ENCODE results near the gene HSF5. TPM values are rescaled to one million over a fixed set of nuclear protein-coding genes. Genes with fewer than 3 reads are reported as not detected.
"Not testable (repeated sequence)": the region's sequence is repeated elsewhere in the genome, so short reads cannot be mapped to it uniquely, and the experiment has no call there.

The HSF5 gene
- total RNA-seq, 1 experiment from 2014 or later: 0.07 TPM

DNA sequence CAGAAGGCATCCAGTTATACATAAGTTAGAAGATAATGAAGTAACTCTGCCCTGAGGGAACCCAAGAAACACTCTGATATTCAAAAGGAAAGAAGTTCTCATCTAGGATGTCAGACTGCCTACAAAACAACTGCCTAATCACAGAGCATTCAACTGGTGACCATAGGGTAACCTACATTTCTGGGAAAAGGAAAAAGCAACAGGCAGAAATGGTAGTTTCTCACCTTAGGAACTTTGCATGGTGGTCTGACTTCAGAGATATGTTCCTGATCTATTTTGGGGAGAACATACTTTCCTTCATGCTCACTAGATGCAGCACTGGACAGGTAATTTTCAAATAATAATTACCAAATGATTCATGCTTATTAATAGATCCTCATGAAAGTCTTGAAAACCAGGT lies 87.4 kb downstream of the HSF5 start:
- Mint-ChIP-seq H3K36me3 (ENCODE audit: insufficient read depth, unreplicated experiment) (no peaks in the 10 kb centered on the region), H3K27ac (ENCODE audit: unreplicated experiment) (no peak overlapping the region), H3K4me1 (ENCODE audit: low read depth, unreplicated experiment) (peaks cover 30% of the 10 kb centered on the region), H3K4me3 (ENCODE audit: low read depth, unreplicated experiment) (no peak overlapping the region), H3K27me3 (ENCODE audit: unreplicated experiment) (no peaks in the 10 kb centered on the region), H3K9me3 (ENCODE audit: low read depth, unreplicated experiment) (no peaks in the 10 kb centered on the region)
- BruUV-seq (replicated peaks): no TSS peak
- intact Hi-C loops (cut with micrococcal nuclease; ENCODE audit: unreplicated experiment): loop anchor here (2.0 kb wide), 1 partner anchor 16 kb away; the partner anchor contains the start of gene RNF43
- TF ChIP-seq, protein P1, sequence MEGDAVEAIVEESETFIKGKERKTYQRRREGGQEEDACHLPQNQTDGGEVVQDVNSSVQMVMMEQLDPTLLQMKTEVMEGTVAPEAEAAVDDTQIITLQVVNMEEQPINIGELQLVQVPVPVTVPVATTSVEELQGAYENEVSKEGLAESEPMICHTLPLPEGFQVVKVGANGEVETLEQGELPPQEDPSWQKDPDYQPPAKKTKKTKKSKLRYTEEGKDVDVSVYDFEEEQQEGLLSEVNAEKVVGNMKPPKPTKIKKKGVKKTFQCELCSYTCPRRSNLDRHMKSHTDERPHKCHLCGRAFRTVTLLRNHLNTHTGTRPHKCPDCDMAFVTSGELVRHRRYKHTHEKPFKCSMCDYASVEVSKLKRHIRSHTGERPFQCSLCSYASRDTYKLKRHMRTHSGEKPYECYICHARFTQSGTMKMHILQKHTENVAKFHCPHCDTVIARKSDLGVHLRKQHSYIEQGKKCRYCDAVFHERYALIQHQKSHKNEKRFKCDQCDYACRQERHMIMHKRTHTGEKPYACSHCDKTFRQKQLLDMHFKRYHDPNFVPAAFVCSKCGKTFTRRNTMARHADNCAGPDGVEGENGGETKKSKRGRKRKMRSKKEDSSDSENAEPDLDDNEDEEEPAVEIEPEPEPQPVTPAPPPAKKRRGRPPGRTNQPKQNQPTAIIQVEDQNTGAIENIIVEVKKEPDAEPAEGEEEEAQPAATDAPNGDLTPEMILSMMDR (IDR thresholded peaks at IDR 0.05; ENCODE audit: unreplicated experiment): no peak
- no peak for DNase-seq
- CTCF ChIA-PET: no interaction called here

GRCh38 chr17:58399974-58400373 lies 88.2 kb downstream of the HSF5 start:
- no peak overlapping the region for H3K4me3 Mint-ChIP-seq (ENCODE audit: low read depth, unreplicated experiment)
- DNase-seq: no peak
- H3K27me3 Mint-ChIP-seq (ENCODE audit: unreplicated experiment): no peaks in the 10 kb centered on the region
- H3K27ac Mint-ChIP-seq (ENCODE audit: unreplicated experiment): no peak overlapping the region
- BruUV-seq (replicated peaks): no TSS peak
- H3K36me3 Mint-ChIP-seq (ENCODE audit: insufficient read depth, unreplicated experiment): no peaks in the 10 kb centered on the region
- intact Hi-C loops (cut with micrococcal nuclease; ENCODE audit: unreplicated experiment): loop anchor here (2.0 kb wide), 1 partner anchor 17 kb away; the partner anchor contains the start of gene RNF43
- H3K4me1 Mint-ChIP-seq (ENCODE audit: low read depth, unreplicated experiment): peaks cover 30% of the 10 kb centered on the region
- no peaks in the 10 kb centered on the region for H3K9me3 Mint-ChIP-seq (ENCODE audit: low read depth, unreplicated experiment)
- CTCF ChIA-PET: interaction anchor here (1.0 kb wide), 1 partner anchor 17 kb away, joined by 6 read pairs; the partner anchor contains the start of gene RNF43
- TF ChIP-seq, protein P1 (IDR thresholded peaks at IDR 0.05; ENCODE audit: unreplicated experiment): no peak

GRCh38 chr17:58398574-58399266 lies 89.5 kb downstream of the HSF5 start:
- no peaks in the 10 kb centered on the region for H3K27me3 Mint-ChIP-seq (ENCODE audit: unreplicated experiment)
- intact Hi-C loops (cut with micrococcal nuclease; ENCODE audit: unreplicated experiment): no loop called here
- H3K36me3 Mint-ChIP-seq (ENCODE audit: insufficient read depth, unreplicated experiment): no peaks in the 10 kb centered on the region
- no peaks in the 10 kb centered on the region for H3K9me3 Mint-ChIP-seq (ENCODE audit: low read depth, unreplicated experiment)
- no peak overlapping the region for H3K27ac Mint-ChIP-seq (ENCODE audit: unreplicated experiment)
- no TSS peak for BruUV-seq (replicated peaks)
- CTCF ChIA-PET: interaction anchor here (1.2 kb wide), 1 partner anchor 19 kb away, joined by 3 read pairs; the partner anchor contains the start of gene RNF43
- no peak overlapping the region for H3K4me3 Mint-ChIP-seq (ENCODE audit: low read depth, unreplicated experiment)
- no peak for DNase-seq
- H3K4me1 Mint-ChIP-seq (ENCODE audit: low read depth, unreplicated experiment): peaks cover 30% of the 10 kb centered on the region
- TF ChIP-seq, protein P1 (IDR thresholded peaks at IDR 0.05; ENCODE audit: unreplicated experiment): no peak

DNA sequence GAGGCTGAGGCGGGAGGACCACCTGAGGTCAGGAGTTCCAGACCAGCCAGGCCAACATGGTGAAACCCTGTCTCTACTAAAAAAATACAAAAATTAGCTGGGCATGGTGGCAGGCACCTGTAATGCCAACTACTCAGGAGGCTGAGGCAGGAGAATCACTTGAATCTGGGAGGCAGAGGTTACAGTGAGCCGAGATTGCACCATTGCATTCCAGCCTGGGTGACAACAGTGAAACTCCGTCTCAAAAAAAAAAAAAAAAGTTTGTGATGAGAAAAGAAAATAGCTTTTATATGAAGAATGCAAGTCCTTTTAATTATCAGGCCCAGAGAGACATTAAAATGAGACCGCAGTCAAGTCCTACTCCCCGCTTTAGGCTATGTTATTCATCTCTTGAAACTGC lies 90.8 kb downstream of the HSF5 start:
- H3K4me3 Mint-ChIP-seq (ENCODE audit: low read depth, unreplicated experiment); H3K27ac Mint-ChIP-seq (ENCODE audit: unreplicated experiment); H3K9me3 Mint-ChIP-seq (ENCODE audit: low read depth, unreplicated experiment); H3K27me3 Mint-ChIP-seq (ENCODE audit: unreplicated experiment); H3K36me3 Mint-ChIP-seq (ENCODE audit: insufficient read depth, unreplicated experiment); intact Hi-C loops (cut with micrococcal nuclease; ENCODE audit: unreplicated experiment); BruUV-seq (replicated peaks); DNase-seq: not testable (repeated sequence)
- peaks cover 28% of the 10 kb centered on the region for H3K4me1 Mint-ChIP-seq (ENCODE audit: low read depth, unreplicated experiment)
- CTCF ChIA-PET: interaction anchor here (0.7 to 1.2 kb wide), 2 partner anchors 9 to 20 kb away, joined by 3 to 4 read pairs; partner anchors contain the start of gene RNF43

- H3K36me3 Mint-ChIP-seq (ENCODE audit: insufficient read depth, unreplicated experiment): no peaks in the 10 kb centered on the region
- H3K9me3 Mint-ChIP-seq (ENCODE audit: low read depth, unreplicated experiment): no peaks in the 10 kb centered on the region
- no peak for DNase-seq
- H3K27me3 Mint-ChIP-seq (ENCODE audit: unreplicated experiment): no peaks in the 10 kb centered on the region
- H3K4me3 Mint-ChIP-seq (ENCODE audit: low read depth, unreplicated experiment): no peak overlapping the region
- peaks cover 28% of the 10 kb centered on the region for H3K4me1 Mint-ChIP-seq (ENCODE audit: low read depth, unreplicated experiment)
- CTCF ChIA-PET: no interaction called here
- BruUV-seq (replicated peaks): no TSS peak
- TF ChIP-seq, protein P1 (IDR thresholded peaks at IDR 0.05; ENCODE audit: unreplicated experiment): no peak
- no peak overlapping the region for H3K27ac Mint-ChIP-seq (ENCODE audit: unreplicated experiment)
- intact Hi-C loops (cut with micrococcal nuclease; ENCODE audit: unreplicated experiment): no loop called here
Measured at GRCh38 chr17:58396173-58396572, 92.0 kb downstream of the HSF5 start.

Data from Calu3 (cell line).